Stimulated activated CD8-positive, alpha-beta memory T cell treated with anti-CD3 and anti-CD28 coated beads, Interleukin-12 subunit alpha, Interleukin-12 subunit beta, amount 100 ng/mL, for 4 hours (primary cell): ENCODE measurements around the gene AGAP6.
"Not testable (repeated sequence)": the region's sequence is repeated elsewhere in the genome, so short reads cannot be mapped to it uniquely, and the experiment has no call there.

ENCODE experiments used
- DNase-seq: peaks from one replicate; pipeline ENCODE4 v3.0.0-alpha.2; 2020; ENCODE audit warnings: low read depth

Gene AGAP6

DNA sequence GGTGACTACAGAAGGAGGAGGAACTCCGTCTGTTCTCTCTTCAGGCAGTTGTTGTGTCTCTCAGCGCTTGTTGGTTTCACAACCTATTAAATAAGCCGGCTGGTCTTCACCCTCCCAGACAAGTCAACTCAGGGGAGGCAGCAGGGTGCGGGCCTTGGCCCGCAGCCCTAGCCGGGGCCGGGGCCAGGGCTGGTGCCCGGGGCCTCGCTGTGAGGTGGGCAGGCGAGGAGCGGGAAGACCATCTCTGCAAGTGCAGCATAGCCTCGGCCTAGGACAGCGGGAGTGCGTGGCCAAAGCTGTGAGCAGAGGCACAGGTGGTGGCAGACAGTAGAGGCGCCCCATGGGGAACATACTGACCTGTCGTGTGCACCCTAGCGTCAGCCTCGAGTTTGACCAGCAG lies at the start of gene AGAP6:
TSS of gene AGAP6 (plus strand) at position 31 of the 400 bp plus-strand sequence. CDS start at position 341, 310 bp downstream.
- not testable (repeated sequence) for DNase-seq

DNA sequence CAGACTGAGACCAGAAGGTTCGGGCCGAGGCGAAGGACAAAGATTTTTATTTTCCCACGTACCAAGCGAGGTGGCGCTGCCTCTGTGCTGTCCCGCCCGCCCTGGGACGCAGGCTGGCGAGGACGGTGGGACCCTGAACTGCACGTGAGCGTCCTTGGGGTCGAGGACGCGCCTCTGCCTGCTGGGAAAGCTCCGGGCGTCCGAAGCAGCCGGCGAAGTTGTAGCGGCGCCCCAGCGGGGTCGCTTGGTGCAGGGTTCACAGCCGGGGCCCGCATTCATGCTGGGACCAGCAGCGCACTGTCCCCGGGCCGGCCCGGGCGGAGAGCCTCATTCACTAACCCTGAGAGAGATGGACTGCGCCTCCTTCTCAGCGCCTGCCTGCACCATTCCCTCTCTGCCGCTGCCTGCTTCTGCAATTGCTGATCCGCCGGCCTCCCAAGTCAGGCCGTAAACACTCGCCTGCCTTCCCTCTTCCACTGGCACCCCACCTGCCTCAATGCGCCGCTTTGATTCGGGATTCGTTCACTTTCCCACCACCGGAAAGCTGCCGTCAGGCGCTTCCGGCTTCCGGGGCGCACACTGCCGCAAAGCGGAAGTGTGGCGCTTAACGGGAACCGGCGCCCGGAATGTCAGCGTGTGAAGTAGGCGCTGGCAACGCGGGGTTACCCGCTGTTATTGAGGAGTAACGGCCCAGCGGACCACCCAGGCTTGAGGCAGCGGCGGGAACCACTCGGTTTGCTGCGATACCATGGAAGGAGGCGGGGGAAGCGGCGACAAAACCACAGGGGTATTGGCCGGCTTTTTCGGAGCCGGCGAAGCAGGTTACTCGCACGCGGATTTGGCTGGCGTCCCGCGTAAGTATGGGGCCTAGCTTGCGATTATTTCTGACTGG lies 46.5 kb upstream of the AGAP6 start, which contains the start of the genes PARG and TIMM23B:
TSS of gene PARG (minus strand) at position 581 of the 892 bp plus-strand sequence. CDS start at position 279, 302 bp downstream.
TSS of gene TIMM23B (plus strand) at position 607 of the 892 bp plus-strand sequence. CDS start at position 749, 142 bp downstream.
- DNase-seq, result peak; percentile 73

GRCh38 chr10:49942339-49942705 lies 45.9 kb upstream of the AGAP6 start:
- DNase-seq, result not testable (repeated sequence)

DNA sequence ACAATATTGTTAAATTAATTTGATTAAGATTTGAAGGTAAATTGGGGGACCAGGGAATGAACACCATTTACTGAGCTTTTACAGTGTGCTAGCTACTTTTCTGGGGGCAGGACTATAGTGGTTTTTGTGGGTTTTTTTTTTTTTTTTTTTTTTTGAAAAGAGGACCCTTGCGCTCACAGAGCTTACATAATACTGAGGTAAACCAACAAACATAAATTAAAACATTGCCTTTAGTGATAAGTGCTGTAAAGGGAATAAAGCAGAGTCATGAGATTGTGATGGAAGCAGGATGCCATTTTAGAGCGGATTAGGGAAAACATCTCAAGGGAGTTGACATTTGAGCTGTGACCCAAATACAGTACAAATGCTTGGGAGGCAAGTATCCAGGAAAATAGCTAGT lies 44.6 kb upstream of the AGAP6 start:
- DNase-seq, result not testable (repeated sequence)

GRCh38 chr10:49948142-49948541 lies 40.1 kb upstream of the AGAP6 start:
- DNase-seq, result not testable (repeated sequence)

DNA sequence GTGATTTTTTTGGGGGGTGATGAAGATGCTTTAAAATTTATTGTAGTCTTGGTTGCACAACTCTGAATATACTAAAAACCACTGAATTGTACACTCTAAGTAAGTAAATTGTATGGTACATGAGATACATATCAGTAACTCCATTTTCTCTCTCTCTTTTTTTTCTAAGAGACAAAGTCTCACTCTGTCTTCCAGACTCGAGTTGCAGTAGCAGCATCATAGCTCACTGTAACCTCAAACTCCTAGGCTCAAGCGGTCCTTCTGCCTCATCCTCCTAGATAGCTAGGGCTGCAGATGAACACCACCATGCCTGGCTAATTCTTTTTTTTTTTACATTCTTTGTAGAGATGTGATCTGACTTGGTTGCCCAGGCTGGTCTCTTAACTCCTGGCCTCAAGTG lies 39.5 kb upstream of the AGAP6 start:
- not testable (repeated sequence) for DNase-seq

DNA sequence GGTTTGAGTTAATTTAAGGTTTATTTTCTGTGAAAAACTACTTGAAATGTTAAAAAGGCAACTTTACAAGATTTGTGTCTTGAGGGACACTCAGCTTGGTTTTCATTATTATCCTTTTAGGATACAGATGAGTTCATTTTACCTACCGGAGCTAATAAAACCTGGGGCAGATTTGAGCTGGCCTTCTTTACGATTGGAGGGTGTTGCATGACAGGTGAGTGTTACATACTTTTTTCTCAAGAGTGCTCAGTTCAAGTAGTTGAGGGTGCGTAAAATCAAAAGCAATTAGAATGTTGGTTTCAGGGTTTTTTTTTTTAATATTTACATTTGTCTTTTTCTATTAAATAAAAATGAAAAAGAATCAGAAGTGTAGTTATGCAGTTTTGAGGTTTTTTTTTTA lies 36.2 kb upstream of the AGAP6 start:
- DNase-seq, result not testable (repeated sequence)

DNA sequence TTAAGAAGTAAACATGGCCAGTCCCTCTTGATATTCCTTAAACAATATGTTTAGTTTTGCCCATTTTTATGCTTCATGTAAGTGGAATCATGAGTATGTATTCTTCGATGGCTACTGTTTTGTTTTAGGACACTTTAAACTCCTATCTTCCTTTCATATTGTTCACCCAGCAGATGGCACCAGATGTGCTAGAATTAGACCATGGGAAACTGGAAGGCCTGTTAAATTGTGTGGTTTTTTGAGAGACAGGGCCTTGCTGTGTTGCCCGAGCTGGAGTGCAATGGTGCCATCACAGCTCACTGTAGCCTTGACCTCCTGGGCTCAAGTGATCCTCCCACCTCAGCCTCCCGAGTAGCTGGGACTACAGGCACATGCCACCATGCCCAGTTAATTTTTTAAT lies 35.1 kb upstream of the AGAP6 start:
- not testable (repeated sequence) for DNase-seq

DNA sequence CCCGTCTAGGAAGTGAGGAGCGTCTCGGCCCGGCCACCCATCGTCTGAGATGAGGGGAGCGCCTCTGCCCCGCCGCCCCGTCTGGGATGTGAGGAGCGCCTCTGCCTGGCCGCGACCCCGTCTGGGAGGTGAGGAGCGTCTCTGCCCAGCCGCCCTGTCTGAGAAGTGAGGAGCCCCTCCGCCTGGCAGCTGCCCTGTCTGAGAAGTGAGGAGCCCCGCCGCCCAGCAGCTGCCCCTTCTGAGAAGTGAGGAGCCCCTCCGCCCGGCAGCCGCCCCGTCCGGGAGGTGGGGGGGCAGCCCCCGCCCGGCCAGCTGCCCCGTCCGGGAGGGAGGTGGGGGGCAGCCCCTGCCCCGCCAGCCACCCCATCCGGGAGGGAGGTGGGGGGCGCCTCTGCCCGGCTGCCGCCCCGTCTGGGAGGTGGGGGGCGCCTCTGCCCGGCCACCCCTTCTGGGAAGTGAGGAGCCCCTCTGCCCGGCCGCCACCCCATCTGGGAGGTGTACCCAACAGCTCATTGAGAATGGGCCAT lies 17.8 kb upstream of the AGAP6 start:
- DNase-seq, result not testable (repeated sequence)

DNA sequence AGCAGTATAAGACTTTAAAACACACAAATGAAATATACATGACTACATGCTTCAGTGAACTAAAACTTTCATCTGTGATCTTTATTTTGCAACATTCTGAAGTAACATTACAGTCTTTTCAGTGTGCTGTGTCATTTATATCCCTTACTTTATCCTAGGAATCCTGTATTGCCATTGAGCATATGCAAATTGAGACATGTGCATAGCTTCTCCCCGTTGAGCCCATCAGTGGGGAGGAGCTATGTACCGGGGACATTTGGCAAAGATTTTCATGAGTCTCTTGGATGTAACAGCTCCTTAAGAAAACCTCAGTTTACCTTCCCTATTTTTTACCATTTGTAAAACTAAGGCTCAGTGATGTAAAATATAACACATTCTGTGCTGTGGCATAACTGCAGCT lies 16.7 kb upstream of the AGAP6 start:
- DNase-seq, result not testable (repeated sequence)

DNA sequence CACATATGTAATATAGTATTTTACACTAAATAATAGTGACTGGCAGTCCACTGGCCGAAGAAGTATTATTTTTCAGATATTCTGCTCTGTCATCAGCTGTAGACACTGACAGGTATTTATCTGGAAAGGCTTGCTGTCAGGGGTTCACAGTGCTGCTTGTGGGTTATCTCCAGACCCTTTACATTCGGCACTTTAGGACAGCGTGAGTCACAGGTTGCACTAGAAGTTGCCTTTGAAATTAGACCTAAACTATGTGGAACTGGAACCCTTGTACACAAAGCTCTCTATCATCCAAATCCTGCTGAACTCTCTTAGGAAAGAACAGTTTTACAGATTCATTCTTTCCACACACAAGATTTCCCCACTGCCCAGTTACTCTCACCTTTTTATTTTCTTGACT lies 16.1 kb upstream of the AGAP6 start:
- not testable (repeated sequence) for DNase-seq

- DNase-seq, result not testable (repeated sequence)
Measured at GRCh38 chr10:49977756-49978155, 10.4 kb upstream of the AGAP6 start.

GRCh38 chr10:49987207-49987606 lies 999 bp upstream of the AGAP6 start:
- not testable (repeated sequence) for DNase-seq

- not testable (repeated sequence) for DNase-seq
Measured at GRCh38 chr10:49995321-49995720, 7.1 kb downstream of the AGAP6 start.

GRCh38 chr10:50014024-50014423 lies 25.8 kb downstream of the AGAP6 start:
- DNase-seq, result not testable (repeated sequence)

- not testable (repeated sequence) for DNase-seq
Measured at GRCh38 chr10:50015596-50016220, 27.5 kb downstream of the AGAP6 start.

DNA sequence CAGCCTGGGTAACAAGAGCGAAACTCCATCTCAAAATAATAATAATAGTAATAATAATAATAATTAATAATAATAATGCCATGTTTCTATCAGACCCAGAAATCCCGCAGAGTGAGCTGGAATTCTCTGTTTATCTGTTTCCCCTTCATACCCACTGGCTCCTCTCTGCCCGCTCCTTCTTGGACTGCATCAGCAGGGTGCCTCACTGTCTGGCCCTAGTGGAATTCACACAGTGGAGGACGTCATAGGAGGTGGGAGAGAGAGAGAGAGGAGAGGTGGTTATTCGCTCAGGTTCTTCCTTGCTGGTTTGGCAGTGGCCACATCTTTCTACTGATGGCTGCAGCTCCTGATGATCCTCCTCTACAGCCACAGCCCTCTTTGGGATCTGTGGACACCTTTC lies 28.7 kb downstream of the AGAP6 start:
- DNase-seq, result not testable (repeated sequence)

- DNase-seq, result not testable (repeated sequence)
Measured at GRCh38 chr10:50017646-50018045, 29.4 kb downstream of the AGAP6 start.

- DNase-seq, result not testable (repeated sequence)
Measured at GRCh38 chr10:50019279-50019678, 31.1 kb downstream of the AGAP6 start.

DNA sequence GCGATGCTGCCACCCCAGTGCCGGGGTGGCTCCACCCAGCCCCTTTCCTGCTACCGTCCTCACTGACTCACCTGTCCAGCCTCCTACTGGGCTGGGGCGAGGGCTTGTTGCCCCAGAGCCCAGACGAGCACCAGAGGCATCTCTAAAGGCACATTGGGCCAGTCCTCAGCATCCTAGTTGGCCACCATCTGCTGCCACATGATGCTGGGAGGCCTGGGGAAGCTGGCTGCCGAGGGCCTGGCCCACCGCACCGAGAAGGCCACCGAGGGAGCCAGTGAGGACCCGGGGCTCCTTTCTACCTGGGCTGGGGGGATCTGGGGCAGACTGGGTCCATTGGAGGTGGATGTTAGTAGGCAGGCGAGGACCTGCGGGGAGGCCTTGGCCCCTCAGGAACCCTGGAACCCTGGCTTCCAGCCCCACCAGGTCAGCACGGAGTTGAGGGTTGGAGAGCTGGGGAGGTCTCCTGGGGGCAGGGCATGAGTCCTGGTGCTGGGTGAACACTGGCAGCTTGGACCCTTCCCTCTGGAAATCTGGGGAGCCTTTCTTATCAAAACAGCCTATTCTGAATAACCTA lies 32.3 kb downstream of the AGAP6 start:
- DNase-seq, result not testable (repeated sequence)

DNA sequence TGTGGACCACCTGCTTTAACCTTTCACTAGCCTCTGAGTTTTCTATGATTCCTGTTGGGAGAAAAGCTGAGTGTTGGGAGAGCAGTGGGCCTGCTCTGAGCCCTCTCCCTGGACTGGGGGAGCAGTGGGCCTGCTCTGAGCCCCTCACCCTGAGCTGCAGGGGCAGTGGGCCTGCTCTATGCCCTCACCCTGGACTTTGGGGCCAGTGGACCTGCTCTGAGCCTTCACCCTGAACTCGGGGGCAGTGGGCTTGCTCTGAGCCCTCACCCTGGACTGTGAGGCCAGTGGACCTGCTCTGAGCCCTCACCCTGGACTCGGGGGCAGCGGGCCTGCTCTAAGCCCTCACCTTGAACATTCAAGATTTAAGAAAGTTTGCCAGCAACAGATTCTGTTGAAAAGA lies 33.4 kb downstream of the AGAP6 start:
- DNase-seq, result no peak

DNA sequence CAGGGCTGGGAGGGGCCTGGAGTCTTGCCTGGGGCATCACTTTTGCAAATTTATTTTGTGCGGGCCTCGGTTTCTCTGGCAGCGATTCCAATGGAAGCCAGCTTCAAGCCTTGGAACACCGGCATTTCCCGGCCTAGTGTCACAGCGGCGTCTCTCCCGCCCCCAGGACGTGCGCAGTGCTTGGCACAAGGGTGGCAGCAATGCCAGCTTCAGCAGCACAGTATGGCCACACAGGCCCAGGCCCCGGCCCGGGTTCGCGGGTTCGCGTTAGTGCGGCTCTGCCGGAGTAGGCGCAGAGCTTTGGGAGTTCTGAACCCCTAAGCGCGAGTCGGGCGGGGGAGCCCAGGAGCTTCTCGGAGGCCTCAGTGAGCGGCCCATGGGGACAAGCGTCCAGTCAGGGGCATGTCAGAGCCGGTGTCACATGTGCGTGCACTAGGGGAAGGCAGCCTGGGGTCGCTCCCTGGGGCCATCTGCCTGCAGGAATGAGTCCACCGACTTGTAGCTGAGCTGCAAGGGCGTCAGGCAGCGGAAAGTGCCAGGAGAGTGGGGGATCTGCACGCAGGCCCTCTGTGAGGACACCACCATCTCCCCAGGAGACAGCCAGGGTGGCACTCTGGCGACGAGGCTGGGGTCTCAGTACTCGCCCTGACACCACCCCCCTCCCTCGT lies 36.6 kb downstream of the AGAP6 start:
- DNase-seq, result not testable (repeated sequence)
